Effector memory CD8-positive, alpha-beta T cell (primary cell): ENCODE data around the gene DCAF7.

Experiments
- ATAC-seq: fragments of 150-1000 bp; cut with Tn5 transposase; replicated peaks from 2 replicates; pipeline ENCODE4 v1.10.0; 2021; ENCODE audit warnings: mild to moderate bottlenecking, moderate library complexity
- DNase-seq, 3 experiments: peaks; one replicate each; pipeline ENCODE4 v3.0.0; 2021
- H3K27ac Mint-ChIP-seq, 2 donors: one replicate each; pipeline ENCODE4 v1.8.0; 2022; ENCODE audit warnings: mild to moderate bottlenecking in 2 of 2, mixed read lengths in 2 of 2, moderate library complexity in 2 of 2
- H3K27me3 Mint-ChIP-seq, 2 donors: one replicate each; pipeline ENCODE4 v1.8.0; 2022; ENCODE audit warnings: mixed read lengths in 2 of 2
- H3K36me3 Mint-ChIP-seq: one replicate; pipeline ENCODE4 v1.8.0; 2022; ENCODE audit warnings: mild to moderate bottlenecking, moderate library complexity, mixed read lengths; ENCODE audit not compliant: insufficient read depth
- H3K4me1 Mint-ChIP-seq, 2 donors: one replicate each; pipeline ENCODE4 v1.8.0; 2022; ENCODE audit warnings: low read depth in 2 of 2, mixed read lengths in 2 of 2
- H3K4me3 Mint-ChIP-seq, 2 donors: one replicate each; pipeline ENCODE4 v1.8.0; 2022; ENCODE audit warnings: mild to moderate bottlenecking in 2 of 2, mixed read lengths in 2 of 2, moderate library complexity in 2 of 2
- H3K9me3 Mint-ChIP-seq, 2 donors: one replicate each; pipeline ENCODE4 v1.8.0; 2022; ENCODE audit warnings: mixed read lengths in 2 of 2

DCAF7 gene

DNA sequence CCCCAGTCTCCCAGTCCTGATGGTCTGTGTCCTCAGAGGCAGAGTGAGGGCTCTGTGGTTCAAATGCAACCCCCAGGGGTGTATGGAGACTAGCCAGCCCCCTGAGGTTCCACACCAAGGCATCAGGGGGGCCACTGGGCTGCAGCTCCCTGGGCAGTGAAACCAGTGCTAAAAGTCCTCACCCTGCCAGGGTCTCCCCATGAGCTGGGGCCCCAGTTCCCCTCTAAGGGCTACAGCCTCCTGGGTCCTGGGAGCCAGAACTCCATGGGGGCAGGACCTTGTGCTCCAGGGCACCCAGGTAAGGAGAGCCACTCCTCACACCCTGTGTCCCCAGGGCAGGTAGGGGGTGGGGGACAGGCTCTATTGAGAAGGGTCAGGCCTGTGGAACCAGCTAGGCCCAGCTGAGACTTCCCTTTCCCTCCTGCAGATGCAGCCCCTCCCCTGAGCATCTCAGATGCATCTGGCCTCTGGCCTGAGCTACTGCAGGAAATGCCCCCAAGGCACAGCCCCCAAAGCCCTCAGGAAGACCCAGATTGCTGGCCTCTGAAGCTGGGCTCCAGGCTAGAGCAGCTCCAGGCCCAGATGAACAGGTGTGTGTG, 6.4 kb upstream of the DCAF7 start:
- ATAC-seq (no peak), DNase-seq (no peak)
- Mint-ChIP-seq H3K36me3 (peaks cover 5% of the 10 kb centered on the region), H3K4me3 (no peak overlapping the region), H3K4me1 (no peaks in the 10 kb centered on the region), H3K27ac (no peak overlapping the region), H3K27me3 (peaks cover 20 to 24% of the 10 kb centered on the region in 2 donors), H3K9me3 (no peaks in the 10 kb centered on the region)

DNA sequence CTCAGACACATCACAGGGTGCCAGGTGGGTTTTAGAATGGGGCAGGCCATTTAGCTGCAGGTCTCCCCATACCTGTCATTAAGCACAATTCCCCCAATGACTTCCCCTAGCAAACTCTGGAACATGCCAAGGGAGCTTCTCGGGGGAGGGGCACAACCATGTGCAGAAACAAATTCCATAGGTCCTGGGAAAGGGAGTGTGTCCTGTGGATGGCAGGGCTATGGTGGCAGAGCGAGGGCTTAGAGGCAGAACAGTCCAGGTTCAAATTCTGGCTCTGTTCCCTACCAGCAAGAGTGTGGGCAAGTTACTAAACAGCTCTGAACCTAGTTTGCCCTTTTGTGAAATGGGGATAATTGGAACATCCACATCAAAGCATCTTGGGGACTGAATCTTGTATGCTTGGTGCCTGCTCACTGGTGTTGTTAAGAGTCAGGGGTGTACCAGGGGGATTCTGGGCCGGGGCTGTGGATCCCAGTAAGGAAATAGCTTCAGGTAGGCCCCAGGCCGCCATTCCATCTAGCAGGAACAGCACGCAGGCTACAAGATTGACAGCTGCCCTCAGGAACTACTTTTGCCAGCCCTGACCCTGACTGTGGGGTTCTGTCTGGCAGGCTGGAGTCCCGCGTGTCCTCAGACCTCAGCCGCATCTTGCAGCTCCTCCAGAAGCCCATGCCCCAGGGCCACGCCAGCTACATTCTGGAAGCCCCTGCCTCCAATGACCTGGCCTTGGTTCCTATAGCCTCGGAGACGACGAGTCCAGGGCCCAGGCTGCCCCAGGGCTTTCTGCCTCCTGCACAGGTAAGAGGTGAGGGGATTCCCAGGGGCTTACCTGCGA, 5.6 kb upstream of the DCAF7 start:
- H3K36me3 Mint-ChIP-seq, result peaks cover 10% of the 10 kb centered on the region
- H3K4me1 Mint-ChIP-seq, result peaks cover 2 to 5% of the 10 kb centered on the region in 2 donors
- H3K27ac Mint-ChIP-seq, result no peak overlapping the region
- H3K9me3 Mint-ChIP-seq, result no peaks in the 10 kb centered on the region
- DNase-seq, result no peak
- ATAC-seq, result no peak
- H3K27me3 Mint-ChIP-seq, result peaks cover 12 to 17% of the 10 kb centered on the region in 2 donors
- no peak overlapping the region for H3K4me3 Mint-ChIP-seq

DNA sequence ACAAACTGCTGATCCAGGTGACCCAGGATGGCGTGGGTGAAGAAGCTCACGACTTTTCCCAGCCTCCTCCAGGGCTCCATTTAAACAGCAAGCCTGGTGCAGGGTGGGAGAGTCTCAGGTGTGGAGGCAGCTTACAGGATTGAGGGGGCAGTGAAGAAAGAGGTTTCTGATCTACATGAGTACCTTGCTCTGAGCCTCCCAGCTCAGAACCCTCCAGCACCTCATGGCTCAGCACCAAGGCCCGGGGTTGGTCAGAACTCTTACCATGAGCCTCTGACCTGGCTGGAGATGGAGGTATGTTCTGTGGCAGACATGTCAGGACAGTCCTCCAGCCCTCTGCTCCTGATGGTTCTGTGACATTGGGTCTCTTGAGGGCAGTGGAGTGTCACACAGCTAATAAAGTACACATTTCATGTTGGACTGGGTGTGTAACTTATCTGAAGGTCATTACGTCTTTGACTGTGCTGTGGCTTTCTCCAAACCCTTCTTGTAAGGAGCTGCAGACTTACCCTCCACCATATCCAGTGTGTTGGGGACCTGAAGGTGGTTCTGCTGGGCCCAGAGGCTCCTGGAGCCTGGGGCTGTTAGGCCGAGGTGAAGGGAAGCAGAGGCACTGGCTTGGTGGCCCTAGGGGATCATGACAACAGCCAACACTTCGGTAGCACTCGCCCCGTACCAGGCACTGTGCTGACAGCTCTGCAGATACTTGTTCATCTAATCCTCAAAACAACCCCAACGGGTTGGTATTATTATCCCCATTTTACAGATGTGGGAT, 3.8 kb upstream of the DCAF7 start:
- DNase-seq (no peak), ATAC-seq (no peak)
- Mint-ChIP-seq H3K9me3 (no peaks in the 10 kb centered on the region), H3K4me3 (no peak overlapping the region), H3K4me1 (peaks cover 11 to 13% of the 10 kb centered on the region in 2 donors), H3K27me3 (no peaks in the 10 kb centered on the region), H3K27ac (no peak overlapping the region), H3K36me3 (peaks cover 17% of the 10 kb centered on the region)

DNA sequence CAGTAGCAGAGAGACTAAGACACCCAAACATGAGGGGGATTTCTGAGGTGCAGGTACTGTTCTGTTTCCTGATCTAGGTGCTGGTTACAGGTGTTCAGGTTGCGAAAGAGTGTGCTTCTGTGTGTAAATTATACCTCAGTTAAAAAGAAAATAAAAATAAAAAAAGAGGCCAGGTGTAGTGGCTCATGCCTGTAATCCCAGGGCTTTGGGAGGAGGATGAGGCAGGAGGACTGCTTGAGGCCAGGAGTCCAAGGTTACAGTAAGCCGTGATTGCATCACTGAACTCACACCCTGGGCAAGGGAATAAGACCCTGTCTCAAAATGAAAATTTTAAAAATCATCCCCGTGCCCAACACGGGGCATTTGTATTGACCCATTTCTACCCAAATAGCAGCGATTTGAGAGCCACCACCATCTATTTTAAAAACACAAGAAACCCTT, 3.2 kb upstream of the DCAF7 start:
- H3K4me1 Mint-ChIP-seq, result peaks cover 17% of the 10 kb centered on the region in 2 donors
- peaks cover 17% of the 10 kb centered on the region for H3K36me3 Mint-ChIP-seq
- DNase-seq, result no peak
- H3K27me3 Mint-ChIP-seq, result no peaks in the 10 kb centered on the region
- no peak overlapping the region for H3K27ac Mint-ChIP-seq
- no peak overlapping the region for H3K4me3 Mint-ChIP-seq
- ATAC-seq, result no peak
- no peaks in the 10 kb centered on the region for H3K9me3 Mint-ChIP-seq

GRCh38 chr17:63549289-63549945, 860 bp upstream of the DCAF7 start:
- DNase-seq (no peak), ATAC-seq (peak; percentile 9)
- peak overlapping the region; percentile 96 to 98 for H3K27ac Mint-ChIP-seq
- H3K27me3 Mint-ChIP-seq, result no peaks in the 10 kb centered on the region
- peaks cover 31 to 35% of the 10 kb centered on the region in 2 donors for H3K4me1 Mint-ChIP-seq
- H3K4me3 Mint-ChIP-seq, result peak overlapping the region; percentile 98 to 99
- peaks cover 17% of the 10 kb centered on the region for H3K36me3 Mint-ChIP-seq
- no peaks in the 10 kb centered on the region for H3K9me3 Mint-ChIP-seq

GRCh38 chr17:63550817-63551639, 751 bp downstream of the DCAF7 start:
- ATAC-seq (no peak), DNase-seq (peak in 1 of 3 experiments; percentile 6)
- H3K36me3 Mint-ChIP-seq, result peaks cover 17% of the 10 kb centered on the region
- peak overlapping the region; percentile 98 to 99 for H3K4me3 Mint-ChIP-seq
- H3K4me1 Mint-ChIP-seq, result peaks cover 45 to 51% of the 10 kb centered on the region in 2 donors
- H3K27ac Mint-ChIP-seq, result peak overlapping the region; percentile 96 to 98
- H3K9me3 Mint-ChIP-seq, result no peaks in the 10 kb centered on the region
- no peaks in the 10 kb centered on the region for H3K27me3 Mint-ChIP-seq

GRCh38 chr17:63552211-63552610, 1.9 kb downstream of the DCAF7 start:
- ATAC-seq (no peak), DNase-seq (no peak)
- no peaks in the 10 kb centered on the region for H3K27me3 Mint-ChIP-seq
- peaks cover 17% of the 10 kb centered on the region for H3K36me3 Mint-ChIP-seq
- no peaks in the 10 kb centered on the region for H3K9me3 Mint-ChIP-seq
- peaks cover 51 to 61% of the 10 kb centered on the region in 2 donors for H3K4me1 Mint-ChIP-seq
- peak overlapping the region in 1 of 2 donors; percentile 98 for H3K27ac Mint-ChIP-seq
- peak overlapping the region; percentile 98 to 99 for H3K4me3 Mint-ChIP-seq

- H3K27me3 Mint-ChIP-seq, result no peaks in the 10 kb centered on the region
- DNase-seq, result no peak
- no peaks in the 10 kb centered on the region for H3K36me3 Mint-ChIP-seq
- ATAC-seq, result no peak
- no peaks in the 10 kb centered on the region for H3K9me3 Mint-ChIP-seq
- H3K4me1 Mint-ChIP-seq, result peaks cover 51 to 78% of the 10 kb centered on the region in 2 donors
- H3K27ac Mint-ChIP-seq, result peak overlapping the region in 1 of 2 donors; percentile 19
- H3K4me3 Mint-ChIP-seq, result peak overlapping the region in 1 of 2 donors; percentile 44
Observed at GRCh38 chr17:63555500-63556156, 5.4 kb downstream of the DCAF7 start.

DNA sequence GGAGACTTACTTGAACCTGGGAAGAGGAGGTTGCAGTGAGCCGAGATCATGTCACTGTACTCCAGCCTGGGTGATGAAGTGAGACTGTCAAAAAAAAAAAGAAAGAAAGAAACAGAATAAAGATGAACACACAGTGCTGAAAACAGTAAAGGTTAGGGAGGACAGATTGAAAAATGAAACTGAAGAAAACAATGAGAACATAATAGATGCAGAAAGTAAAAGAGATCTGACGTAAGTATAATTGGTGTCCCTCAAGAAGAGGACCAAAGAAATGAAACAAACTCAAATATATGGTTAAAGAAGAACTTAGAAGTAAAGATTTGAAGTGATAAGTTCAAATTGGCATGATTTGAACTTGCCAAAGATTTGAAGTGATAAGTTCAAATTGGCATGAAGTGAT, 7.1 kb downstream of the DCAF7 start:
- peak overlapping the region; percentile 4 to 27 for H3K27ac Mint-ChIP-seq
- H3K4me1 Mint-ChIP-seq, result peaks cover 52 to 77% of the 10 kb centered on the region in 2 donors
- DNase-seq, result no peak
- ATAC-seq, result no peak
- no peaks in the 10 kb centered on the region for H3K27me3 Mint-ChIP-seq
- no peak overlapping the region for H3K4me3 Mint-ChIP-seq
- H3K36me3 Mint-ChIP-seq, result no peaks in the 10 kb centered on the region
- H3K9me3 Mint-ChIP-seq, result no peaks in the 10 kb centered on the region

DNA sequence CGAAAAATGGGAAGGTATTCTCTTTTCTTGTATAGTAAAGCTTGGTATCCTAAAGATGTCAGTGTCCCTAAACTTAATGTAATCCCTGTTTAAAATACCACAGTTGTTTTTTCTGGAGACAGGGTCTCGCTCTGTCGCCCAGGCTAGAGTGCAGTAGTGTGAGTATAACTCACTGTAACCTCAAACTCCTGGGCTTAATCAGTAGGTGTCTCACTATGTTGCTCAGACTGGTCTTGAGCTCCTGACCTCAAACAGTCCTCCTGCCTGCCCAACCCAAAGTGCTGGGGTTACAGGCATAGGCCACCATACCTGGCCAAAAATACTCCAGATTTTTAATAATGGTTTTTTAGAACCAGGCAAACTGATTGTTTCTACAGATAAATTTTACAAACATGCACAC, 8.2 kb downstream of the DCAF7 start:
- Mint-ChIP-seq H3K4me3 (no peak overlapping the region), H3K4me1 (peaks cover 48 to 72% of the 10 kb centered on the region in 2 donors), H3K27me3 (no peaks in the 10 kb centered on the region), H3K36me3 (peaks cover 4% of the 10 kb centered on the region), H3K9me3 (no peaks in the 10 kb centered on the region), H3K27ac (peak overlapping the region in 1 of 2 donors; percentile 72)
- DNase-seq (no peak), ATAC-seq (no peak)

DNA sequence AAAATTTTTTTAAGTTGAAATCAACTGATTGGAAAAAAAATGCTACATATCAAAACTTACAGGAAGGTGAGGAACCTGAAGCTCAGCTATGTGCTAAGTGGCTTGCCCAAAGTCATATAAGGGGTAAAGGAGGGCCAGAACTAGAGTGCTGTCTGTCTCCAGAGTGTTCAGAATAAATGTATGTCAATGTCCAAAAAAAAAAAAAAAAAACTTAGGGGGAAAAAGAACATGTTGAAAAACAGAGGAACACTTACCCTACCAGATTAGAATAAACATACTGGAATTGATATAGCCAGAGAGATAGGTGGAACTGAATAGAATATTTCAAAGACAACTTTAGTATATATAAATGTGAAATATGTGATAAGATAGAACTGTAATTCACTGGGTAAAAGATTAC, 11.5 kb downstream of the DCAF7 start:
- no peaks in the 10 kb centered on the region for H3K27me3 Mint-ChIP-seq
- ATAC-seq (no peak), DNase-seq (no peak)
- peak overlapping the region; percentile 55 to 63 for H3K27ac Mint-ChIP-seq
- peaks cover 4% of the 10 kb centered on the region for H3K36me3 Mint-ChIP-seq
- H3K4me3 Mint-ChIP-seq, result no peak overlapping the region
- H3K4me1 Mint-ChIP-seq, result peaks cover 39 to 59% of the 10 kb centered on the region in 2 donors
- no peaks in the 10 kb centered on the region for H3K9me3 Mint-ChIP-seq

- H3K4me3 Mint-ChIP-seq, result no peak overlapping the region
- peaks cover 4% of the 10 kb centered on the region for H3K36me3 Mint-ChIP-seq
- H3K9me3 Mint-ChIP-seq, result no peaks in the 10 kb centered on the region
- ATAC-seq (no peak), DNase-seq (no peak)
- H3K27me3 Mint-ChIP-seq, result no peaks in the 10 kb centered on the region
- peaks cover 33 to 60% of the 10 kb centered on the region in 2 donors for H3K4me1 Mint-ChIP-seq
- peak overlapping the region in 1 of 2 donors; percentile 57 for H3K27ac Mint-ChIP-seq
Observed at GRCh38 chr17:63563339-63563738, 13.1 kb downstream of the DCAF7 start.
